Urinary bladder (tissue), 4 donors: ENCODE data around the gene MUC20. TPM values are rescaled to one million over a fixed set of nuclear protein-coding genes. Genes with fewer than 3 reads are reported as not detected.

Source experiments
- DNase-seq: peaks from one replicate; pipeline ENCODE4 v3.0.0-alpha.2; 2015; ENCODE audit errors: extremely low spot score
- H3K27ac ChIP-seq: one replicate; pipeline ENCODE4 v1.5.1; 2013; ENCODE audit warnings: low read depth, mild to moderate bottlenecking, moderate library complexity
- H3K36me3 ChIP-seq: one replicate; pipeline ENCODE4 v1.6.1; 2013; ENCODE audit warnings: mild to moderate bottlenecking, moderate library complexity; ENCODE audit not compliant: insufficient read depth
- H3K4me1 ChIP-seq: one replicate; pipeline ENCODE4 v1.6.1; 2013; ENCODE audit warnings: mild to moderate bottlenecking, moderate library complexity; ENCODE audit not compliant: insufficient read depth
- H3K4me3 ChIP-seq: one replicate; pipeline ENCODE4 v1.5.1; 2013; ENCODE audit warnings: low read depth, low read length
- WGBS: extraction: QIAGEN DNeasy Blood & Tissue Kit; methylation state at CpG from one replicate; pipeline ENCODE4 v1.1.7; 2013; 5-methylcytosine and 5-hydroxymethylcytosine counted together
- polyA plus RNA-seq: library from polyadenylated mRNA; stranded (reverse); fragments of 200-250 nt; gene quantifications from one replicate; pipeline ENCODE4 v1.2.3, GENCODE V29; 2013
- total RNA-seq: library from RNA; depleted of rRNA; stranded (reverse); fragments of >200 nt; gene quantifications from one replicate; pipeline ENCODE4 v1.2.3, GENCODE V29; 2014
- donor health status: healthy with polysubstance abuse.
- donor health status: healthy.

The MUC20 gene
- total and polyA plus RNA-seq, 2 donors: 6.2 to 12.7 TPM

DNA sequence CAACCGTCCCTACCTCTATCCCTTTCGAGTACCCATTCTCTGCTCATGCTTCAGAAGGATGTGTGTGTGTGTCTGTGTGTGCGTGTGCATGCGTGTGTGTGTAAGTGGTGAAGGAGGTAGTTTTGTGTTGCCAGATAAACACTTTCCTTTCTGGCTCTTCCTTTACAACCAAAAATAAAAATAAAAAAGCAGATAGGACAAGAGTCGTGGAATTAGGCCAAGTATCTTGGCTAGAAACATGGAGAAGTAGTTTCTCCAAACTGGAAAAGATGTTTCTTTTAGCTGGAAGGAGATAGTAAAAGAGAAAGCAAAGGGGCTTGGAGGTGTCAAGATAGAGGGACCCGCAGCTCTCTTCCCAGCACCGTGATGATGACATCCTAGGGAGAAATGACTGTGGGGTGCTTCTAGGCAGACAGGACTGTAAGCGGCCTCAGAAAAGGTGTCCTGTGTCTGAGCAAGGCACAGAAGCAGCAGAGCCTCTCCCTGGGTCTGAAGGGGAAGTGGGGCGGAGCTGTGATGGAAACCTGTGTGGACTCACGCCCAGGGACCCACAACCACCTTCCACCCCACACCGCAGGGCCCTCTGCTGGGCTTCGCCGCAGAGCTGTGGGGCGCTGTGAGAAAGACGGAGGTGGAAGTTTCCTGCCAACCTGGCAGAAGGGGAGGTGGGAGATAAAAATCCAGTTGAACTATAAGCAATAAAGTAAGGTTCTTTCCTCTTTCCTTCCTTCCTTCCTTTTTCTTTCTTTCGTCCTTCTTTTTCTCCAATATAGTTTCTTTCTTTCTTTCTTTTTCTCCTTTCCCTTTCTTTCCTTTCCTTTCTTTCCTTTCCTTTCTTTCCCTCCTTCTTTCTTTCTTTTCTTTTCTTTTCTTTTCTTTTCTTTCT lies 35.3 kb downstream of the MUC20 start:
- Histone ChIP-seq H3K27ac (no peak overlapping the region), H3K4me1 (no peaks in the 10 kb centered on the region), H3K4me3 (no peak overlapping the region), H3K36me3 (no peaks in the 10 kb centered on the region)
- 66% methylated on average over 16 of the region's 16 CpGs for WGBS
- no peak for DNase-seq

DNA sequence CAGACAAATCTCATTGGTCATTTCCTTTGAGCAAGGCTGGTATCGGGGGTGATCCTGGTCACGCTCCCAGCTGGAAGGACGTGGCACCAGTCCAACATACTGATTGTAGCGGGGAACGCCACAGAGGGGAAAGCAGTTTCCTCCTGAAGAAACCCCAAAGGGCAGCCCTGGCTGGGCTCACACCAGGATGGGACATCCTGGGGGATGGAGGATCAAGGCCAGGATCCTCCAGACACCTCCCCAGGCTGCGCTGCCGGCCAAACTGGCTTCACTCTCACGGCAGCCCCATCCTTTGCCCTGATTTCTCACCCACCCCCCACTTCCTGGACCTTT lies 36.6 kb downstream of the MUC20 start:
- DNase-seq: no peak
- Histone ChIP-seq H3K4me3 (no peak overlapping the region), H3K4me1 (no peaks in the 10 kb centered on the region), H3K36me3 (no peaks in the 10 kb centered on the region), H3K27ac (no peak overlapping the region)
- WGBS: 17% methylated on average over 8 of the region's 8 CpGs

DNA sequence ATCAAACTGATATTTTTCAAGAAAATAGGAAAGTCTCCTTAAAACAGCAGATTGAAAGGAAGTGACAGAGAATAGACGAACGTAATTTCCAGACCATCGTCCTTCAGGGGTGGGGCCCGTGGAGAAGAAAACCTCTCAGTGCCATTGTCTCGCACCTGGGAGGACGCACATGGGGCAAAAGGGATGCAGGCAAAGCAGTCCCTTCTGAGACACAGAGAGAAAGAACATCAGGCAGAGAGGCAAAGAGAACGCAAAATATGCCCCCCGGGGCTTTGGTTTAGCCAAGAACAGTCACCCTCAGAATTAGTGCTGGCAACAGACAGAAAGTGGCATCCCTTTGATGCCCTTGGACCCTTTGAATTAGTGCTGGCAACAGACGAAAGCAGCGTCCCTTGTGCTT lies 37.0 kb downstream of the MUC20 start:
- Histone ChIP-seq H3K36me3 (no peaks in the 10 kb centered on the region), H3K4me3 (no peak overlapping the region), H3K27ac (no peak overlapping the region), H3K4me1 (no peaks in the 10 kb centered on the region)
- no peak for DNase-seq
- WGBS: 60% methylated on average over 10 of the region's 10 CpGs

DNA sequence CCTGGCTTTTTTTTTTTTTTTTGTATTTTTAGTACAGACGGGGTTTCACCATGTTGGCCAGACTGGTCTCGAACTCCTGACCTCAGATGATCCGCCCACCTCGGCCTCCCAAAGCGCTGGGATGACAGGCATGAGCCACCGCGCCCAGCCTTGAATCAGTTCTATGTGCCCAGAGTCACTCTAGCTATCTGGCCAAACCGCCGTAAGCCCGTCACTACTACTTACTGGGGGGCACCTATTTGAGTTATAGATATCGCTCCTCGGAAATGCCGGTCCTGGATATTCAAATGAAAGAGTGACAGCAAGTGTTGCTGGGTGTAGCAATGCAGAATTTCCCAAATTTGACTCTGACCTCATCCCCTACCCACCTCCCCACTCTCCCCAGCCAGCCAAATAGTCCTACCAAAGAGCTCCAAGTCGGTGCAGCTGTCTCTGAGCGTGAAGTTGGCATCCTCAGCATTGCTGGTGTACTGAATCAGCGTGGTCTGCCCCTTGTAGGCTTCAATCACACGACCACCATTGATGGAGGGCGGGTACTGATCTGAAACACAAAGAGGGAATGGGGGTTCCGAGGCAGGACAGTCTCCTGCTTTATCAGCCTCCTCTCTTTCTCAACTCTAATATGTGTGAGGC lies 38.1 kb downstream of the MUC20 start:
- no peak overlapping the region for H3K4me3 ChIP-seq
- no peak overlapping the region for H3K27ac ChIP-seq
- no peaks in the 10 kb centered on the region for H3K4me1 ChIP-seq
- no peaks in the 10 kb centered on the region for H3K36me3 ChIP-seq
- no peak for DNase-seq
- WGBS: 79% methylated on average over 19 of the region's 19 CpGs

DNA sequence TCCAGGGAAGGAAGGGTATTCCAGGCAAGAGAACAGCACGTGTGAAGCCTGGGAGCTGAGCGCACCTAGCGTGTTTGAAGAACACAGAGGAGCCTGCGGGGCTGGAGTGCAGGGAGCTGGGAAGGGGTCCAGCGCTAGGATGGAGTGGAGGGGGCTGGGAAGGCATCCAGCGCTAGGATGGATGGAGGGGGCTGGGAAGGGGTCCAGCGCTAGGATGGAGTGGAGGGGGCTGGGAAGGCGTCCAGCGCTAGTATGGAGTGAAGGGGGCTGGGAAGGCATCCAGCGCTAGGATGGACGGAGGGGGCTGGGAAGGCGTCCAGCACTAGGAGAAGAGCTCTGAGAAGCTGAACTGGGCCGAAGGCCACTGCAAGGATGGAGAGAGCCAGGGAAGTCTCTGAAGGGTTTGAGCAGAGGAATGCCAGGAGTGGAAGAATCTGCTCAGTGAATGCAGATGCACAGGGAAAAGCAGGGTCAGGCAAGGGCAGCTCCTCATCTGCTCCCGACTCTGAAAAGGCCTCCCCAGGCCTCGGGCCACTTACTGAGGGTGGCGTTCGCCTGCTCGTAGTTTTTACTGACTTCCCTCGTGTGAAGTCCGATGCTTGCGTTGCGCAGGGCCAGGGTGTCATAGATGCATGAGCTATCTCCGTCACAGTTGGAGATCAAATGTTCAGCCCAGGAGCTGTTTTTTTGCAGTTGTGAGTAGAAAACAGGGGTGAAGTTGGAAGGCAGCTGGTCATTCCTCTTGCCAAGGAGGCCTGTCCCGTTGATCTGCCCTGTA lies 39.8 kb downstream of the MUC20 start:
- no peak for DNase-seq
- H3K4me3 ChIP-seq: no peak overlapping the region
- H3K36me3 ChIP-seq: no peaks in the 10 kb centered on the region
- H3K4me1 ChIP-seq: no peaks in the 10 kb centered on the region
- WGBS: 71% methylated on average over 24 of the region's 24 CpGs
- no peak overlapping the region for H3K27ac ChIP-seq

DNA sequence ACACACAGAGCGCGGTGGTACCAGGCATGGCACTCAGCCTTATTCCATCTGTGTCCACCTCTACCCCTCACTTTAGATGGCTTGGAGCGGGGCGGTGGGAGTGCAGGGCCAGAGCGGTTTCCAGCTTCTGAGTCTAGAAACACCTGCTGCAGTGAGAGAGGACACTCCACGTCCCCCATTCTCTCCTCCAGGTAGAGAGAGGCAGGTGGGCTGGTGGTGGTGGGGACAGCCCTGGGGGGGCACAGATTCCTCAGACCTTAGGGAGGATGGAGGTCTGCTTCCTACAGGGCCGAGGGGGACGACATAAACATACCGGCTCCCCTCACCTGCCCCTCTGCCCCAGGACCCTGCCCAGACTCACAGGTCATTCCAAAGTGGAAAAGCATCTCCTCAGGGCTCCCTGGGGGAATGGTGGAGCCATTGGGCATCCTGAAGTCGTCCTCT lies 40.4 kb downstream of the MUC20 start:
- Histone ChIP-seq H3K27ac (no peak overlapping the region), H3K4me3 (no peak overlapping the region), H3K36me3 (no peaks in the 10 kb centered on the region), H3K4me1 (no peaks in the 10 kb centered on the region)
- DNase-seq: no peak
- WGBS: 79% methylated on average over 10 of the region's 10 CpGs

DNA sequence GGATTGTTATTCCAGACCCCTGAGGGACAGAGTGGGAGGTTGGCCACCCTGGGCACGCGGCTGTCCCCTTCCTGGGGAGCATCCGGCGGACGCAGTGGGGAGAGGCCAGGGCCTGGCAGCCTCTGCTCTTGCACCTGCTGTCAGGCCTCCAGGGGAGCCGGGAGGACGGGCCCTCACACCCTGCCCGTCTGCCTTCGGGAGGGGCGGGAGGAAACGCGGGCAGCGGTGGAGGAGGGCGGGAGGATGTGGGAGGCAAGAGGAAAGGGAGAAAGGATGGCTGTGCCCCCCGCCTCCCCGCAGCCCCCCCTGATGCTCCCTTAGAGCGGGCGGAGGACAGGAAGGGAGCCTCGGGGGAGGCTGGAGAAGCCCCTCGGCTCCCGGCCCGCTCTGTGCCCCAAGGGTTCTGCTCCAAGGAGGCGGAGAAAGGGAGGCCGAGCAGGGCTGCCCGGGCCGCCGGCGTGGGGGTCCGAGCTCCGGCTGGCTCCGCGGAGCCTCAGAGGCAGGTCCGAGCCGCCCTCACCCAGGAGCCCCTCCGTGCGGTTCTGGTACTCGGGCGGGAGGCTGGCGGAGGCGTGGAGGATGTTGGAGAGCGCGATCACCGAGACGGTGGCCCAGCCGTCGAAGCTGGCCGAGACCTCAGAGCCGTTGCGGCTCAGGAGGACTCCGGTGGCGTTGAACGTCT lies 40.9 kb downstream of the MUC20 start:
- WGBS: 24% methylated on average over 52 of the region's 52 CpGs
- no peaks in the 10 kb centered on the region for H3K4me1 ChIP-seq
- H3K36me3 ChIP-seq: no peaks in the 10 kb centered on the region
- no peak overlapping the region for H3K4me3 ChIP-seq
- DNase-seq: no peak
- no peak overlapping the region for H3K27ac ChIP-seq

DNA sequence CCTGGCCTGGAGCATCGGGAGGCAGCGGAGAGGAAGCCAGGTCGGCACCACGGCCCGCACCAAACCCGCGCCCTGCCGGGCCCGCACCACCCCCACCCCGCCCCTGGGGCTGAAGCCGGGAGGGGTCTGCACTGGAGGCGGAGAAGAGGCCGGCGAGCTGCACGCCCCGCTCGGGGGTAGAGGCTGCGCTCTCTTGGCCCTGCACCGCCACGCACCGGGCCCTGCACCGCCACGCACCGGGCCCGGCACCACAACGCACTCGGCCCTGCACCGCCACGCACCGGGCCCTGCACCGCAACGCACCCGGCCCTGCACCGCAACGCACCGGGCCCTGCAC lies 41.4 kb downstream of the MUC20 start:
- H3K27ac ChIP-seq: no peak overlapping the region
- no peaks in the 10 kb centered on the region for H3K4me1 ChIP-seq
- DNase-seq: no peak
- 73% methylated on average over 36 of the region's 36 CpGs for WGBS
- no peak overlapping the region for H3K4me3 ChIP-seq
- no peaks in the 10 kb centered on the region for H3K36me3 ChIP-seq

DNA sequence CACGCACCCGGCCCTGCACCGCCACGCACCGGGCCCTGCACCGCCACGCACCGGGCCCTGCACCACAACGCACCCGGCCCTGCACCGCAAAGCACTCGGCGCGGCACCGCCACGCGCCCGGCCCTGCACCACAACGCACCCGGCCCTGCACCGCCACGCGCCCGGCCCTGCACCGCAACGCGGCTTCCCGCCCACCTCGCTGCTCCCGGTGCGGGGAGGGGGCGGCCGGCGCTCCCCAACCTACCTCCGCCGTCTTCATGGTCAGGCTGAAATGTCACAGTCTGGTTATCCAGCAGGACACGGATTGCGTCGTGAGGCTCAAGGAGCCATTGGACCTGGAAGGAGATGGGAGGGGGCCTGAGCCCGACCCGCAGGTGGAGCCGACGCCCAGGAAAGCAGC lies 41.8 kb downstream of the MUC20 start:
- Histone ChIP-seq H3K4me1 (no peaks in the 10 kb centered on the region), H3K4me3 (no peak overlapping the region), H3K27ac (no peak overlapping the region), H3K36me3 (no peaks in the 10 kb centered on the region)
- no peak for DNase-seq
- 89% methylated on average over 43 of the region's 43 CpGs for WGBS

DNA sequence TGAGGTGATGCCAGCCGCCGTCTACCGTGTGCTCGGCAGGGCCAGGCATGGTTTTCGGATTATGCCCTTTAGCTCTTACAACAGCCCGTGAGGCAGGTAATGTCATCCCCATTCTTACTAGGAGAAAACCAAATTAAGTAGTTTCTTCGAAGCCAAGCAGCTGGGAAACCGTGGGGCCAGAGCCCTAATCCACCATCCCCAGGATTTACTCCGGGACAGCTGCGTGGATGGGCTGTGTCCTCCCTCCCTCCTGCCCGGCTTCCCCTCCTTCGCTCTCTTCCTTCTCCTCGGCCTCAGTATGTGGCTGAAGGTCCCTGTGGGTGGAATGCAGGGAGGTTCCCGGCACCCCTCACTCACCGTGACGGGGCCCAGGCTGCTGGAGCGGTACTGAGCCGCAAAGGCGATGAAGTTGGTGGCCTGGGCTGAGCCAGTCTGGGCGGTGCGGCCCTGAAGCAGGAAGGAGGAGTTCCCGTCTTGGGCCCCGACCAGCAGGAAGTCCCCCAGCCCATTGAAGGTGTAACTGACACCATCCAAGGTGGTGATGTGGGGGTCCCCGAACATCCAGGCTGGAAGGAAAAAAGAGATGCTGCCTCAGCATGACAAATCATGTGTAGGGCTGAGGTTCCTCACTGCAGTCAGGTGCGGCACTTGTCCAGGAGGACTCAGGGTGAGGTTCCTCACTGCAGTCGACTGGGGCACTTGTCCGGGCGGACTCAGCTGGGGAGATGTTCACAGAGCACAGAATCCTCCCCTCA lies 42.5 kb downstream of the MUC20 start:
- WGBS: 76% methylated on average over 28 of the region's 28 CpGs
- Histone ChIP-seq H3K27ac (no peak overlapping the region), H3K36me3 (no peaks in the 10 kb centered on the region), H3K4me3 (no peak overlapping the region), H3K4me1 (no peaks in the 10 kb centered on the region)
- no peak for DNase-seq

DNA sequence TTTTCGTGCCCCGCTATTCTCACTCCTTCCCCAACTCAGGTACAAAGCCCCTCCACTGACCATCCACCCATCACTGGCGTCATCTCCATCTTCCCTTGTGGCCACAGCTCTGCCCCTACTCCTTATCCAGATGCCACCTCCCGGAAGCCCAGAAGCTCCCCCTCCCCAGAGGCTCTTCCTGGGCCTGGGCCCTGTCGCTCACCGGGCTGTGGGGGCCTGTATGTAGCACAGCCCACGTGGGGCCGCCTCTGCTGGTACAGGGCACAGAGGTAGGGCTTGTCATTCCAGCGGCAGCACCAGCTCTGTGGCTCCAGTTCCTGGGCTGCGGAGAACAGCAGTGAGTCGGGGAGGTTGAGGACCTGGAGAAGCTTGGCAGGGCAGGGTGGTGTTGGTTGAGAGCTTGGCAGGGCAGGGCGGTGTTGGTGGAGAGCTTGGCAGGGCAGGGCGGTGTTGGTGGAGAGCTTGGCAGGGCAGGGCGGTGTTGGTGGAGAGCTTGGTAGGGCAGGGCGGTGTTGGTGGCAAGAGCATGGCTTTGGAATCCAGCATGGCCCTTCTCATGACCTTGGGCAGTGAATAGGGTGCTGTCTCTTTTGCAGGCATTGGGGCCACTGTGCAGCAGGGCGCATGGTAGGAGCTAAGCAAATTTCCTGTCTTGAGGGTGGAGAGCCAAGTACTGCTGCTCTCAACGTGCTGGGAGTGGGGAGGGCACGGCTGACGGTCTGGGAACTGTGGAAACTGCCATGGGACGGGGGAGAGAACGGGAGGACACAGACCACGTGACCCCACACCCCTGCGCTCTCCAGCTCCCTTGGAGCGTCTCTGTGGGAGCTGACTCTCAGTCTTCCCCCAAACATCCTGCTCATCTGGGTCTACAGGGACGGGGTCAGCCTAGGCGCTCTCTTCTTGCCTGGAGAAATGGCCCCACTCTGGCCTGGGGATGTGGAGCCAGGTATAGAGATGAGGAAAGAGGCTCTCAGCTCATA lies 43.4 kb downstream of the MUC20 start:
- no peaks in the 10 kb centered on the region for H3K36me3 ChIP-seq
- no peaks in the 10 kb centered on the region for H3K4me1 ChIP-seq
- 79% methylated on average over 26 of the region's 26 CpGs for WGBS
- no peak overlapping the region for H3K27ac ChIP-seq
- no peak overlapping the region for H3K4me3 ChIP-seq
- no peak for DNase-seq

DNA sequence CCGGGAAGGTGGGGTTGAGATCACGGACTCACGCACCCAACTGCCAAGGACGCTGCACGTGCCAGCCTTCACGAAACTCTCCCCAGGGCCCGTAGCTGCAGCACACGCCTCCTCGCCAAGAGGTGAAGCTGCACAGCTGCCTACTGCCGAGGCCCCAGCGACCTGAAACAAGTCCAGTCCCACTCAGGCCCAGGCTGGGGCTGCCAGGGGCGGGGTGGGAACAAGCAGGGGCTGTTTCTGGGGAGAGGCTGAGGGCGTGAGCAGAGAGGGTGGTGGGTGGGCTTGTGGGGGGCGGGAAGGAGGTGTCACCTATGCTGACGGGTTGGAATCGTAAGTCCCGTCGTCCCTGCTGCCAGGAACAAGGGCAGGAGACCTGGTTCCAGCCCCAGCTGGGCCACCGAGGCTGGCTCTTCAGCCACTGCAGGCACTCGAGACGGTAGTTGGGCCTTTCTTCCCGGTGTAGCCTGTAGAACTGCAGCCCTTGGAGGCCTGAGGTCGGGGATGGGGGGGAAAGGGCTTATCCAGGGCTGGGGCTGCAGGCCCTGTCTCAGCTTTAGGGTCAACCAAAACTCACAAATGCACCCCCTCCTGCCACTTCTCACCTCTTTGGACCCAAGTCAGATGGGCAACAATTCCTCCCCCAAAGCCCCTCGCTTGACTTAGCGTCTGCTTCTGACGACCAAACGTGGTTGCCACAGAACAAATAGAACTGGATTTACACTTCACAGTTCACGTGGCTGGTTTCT lies 44.4 kb downstream of the MUC20 start:
- WGBS: 77% methylated on average over 28 of the region's 28 CpGs
- no peaks in the 10 kb centered on the region for H3K4me1 ChIP-seq
- DNase-seq: no peak
- H3K36me3 ChIP-seq: no peaks in the 10 kb centered on the region
- no peak overlapping the region for H3K27ac ChIP-seq
- H3K4me3 ChIP-seq: no peak overlapping the region
